ACC112 (cell line): ENCODE data around the gene SH3BP2.

Experiments used
- H2AFZ ChIP-seq: fragments of 200-600 bp; sonication (generic); one replicate; pipeline ENCODE4 v1.6.0; 2017; ENCODE audit warnings: antibody characterized with exemption, low read length; ENCODE audit not compliant: unreplicated experiment
- H3K27ac ChIP-seq: fragments of 200-600 bp; sonication (generic); 2 replicates; pipeline ENCODE4 v1.5.1; 2014; ENCODE audit warnings: low read depth, mild to moderate bottlenecking, antibody characterized with exemption, low read length, moderate library complexity
- H3K27me3 ChIP-seq: fragments of 200-600 bp; sonication (generic); 2 replicates; pipeline ENCODE4 v1.6.1; 2014; ENCODE audit warnings: mild to moderate bottlenecking, antibody characterized with exemption, low read length, moderate library complexity, mixed read lengths; ENCODE audit not compliant: insufficient read depth
- H3K36me3 ChIP-seq: fragments of 200-600 bp; sonication (generic); 2 replicates; pipeline ENCODE4 v1.6.1; 2016; ENCODE audit warnings: mild to moderate bottlenecking, antibody characterized with exemption, low read length, moderate library complexity, mixed read lengths; ENCODE audit not compliant: insufficient read depth
- H3K4me1 ChIP-seq: fragments of 200-600 bp; sonication (generic); one replicate; pipeline ENCODE4 v1.6.1; 2016; ENCODE audit warnings: low read length, mixed read lengths; ENCODE audit not compliant: insufficient read depth, unreplicated experiment, control insufficient read depth
- H3K4me3 ChIP-seq: fragments of 200-600 bp; sonication (generic); 2 replicates; pipeline ENCODE4 v1.5.1; 2014; ENCODE audit warnings: mild to moderate bottlenecking, low read depth, low read length
- H3K79me2 ChIP-seq: fragments of 200-600 bp; sonication (generic); one replicate; pipeline ENCODE4 v1.6.0; 2016; ENCODE audit warnings: low read length; ENCODE audit not compliant: control insufficient read depth, unreplicated experiment, insufficient read depth

SH3BP2 gene

DNA sequence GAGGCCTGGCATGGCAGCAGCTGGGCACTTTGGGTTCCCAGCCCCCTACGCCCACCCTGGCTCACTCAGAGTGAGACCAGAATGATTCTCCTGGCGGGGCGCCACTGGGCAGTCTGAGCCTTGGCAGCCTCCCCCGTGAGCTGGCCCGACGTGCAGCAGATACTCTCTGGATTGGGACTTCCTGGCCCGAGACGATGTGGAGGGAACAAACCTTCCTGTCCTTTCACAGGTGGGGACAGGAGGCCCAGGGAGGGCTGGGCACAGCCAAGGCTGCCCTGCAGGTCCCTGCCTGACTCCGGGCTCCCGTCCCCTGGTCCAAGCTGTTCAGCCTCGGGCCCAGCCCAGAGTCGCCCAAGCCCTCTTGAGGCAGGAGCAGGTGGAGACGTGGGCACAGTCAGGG is 32.9 kb downstream of the SH3BP2 start:
- Histone ChIP-seq H3K27me3 (no peaks in the 10 kb centered on the region), H3K79me2 (no peaks in the 10 kb centered on the region), H3K36me3 (peaks cover 16% of the 10 kb centered on the region; the same call in 1 of the 2 replicates), H3K4me3 (no peak overlapping the region), H3K27ac (no peak overlapping the region), H2AFZ (no peak overlapping the region), H3K4me1 (no peaks in the 10 kb centered on the region)

DNA sequence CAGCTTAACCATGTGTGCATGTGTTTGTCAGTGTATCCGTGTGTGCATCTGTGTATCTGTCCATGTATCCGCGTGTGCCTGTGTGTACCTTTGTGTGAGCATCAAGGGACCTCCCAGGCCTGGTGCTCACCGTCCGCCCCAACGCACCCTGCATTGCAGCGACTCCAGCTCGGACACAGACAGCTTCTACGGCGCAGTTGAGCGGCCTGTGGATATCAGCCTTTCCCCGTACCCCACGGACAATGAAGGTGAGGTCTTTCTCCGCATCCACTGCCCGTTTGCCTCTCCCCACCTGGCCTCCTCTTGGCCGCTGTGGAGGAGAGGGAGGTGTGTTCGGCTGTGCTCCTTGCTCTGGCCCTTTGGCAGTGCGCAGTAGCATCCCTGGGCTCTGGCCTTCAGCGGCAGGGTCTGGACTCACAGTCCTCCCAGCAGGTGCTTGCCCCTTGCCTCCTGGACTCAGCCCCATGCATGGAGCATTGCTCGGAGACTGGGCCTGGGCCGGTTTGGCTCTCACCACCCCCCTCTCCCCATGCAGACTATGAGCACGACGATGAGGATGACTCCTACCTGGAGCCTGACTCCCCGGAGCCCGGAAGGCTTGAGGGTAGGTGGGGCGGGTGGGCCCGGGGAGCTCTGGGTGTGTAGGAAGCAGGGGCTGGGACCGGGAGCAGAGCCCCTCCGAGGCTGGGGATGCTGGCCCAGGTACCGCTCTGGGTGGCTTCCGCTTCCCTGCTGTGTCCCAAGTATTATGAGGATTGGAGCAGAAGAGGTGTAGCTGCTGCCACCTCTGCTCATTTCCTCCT is 34.4 kb downstream of the SH3BP2 start:
- Histone ChIP-seq H3K27ac (no peak overlapping the region), H3K4me3 (no peak overlapping the region), H2AFZ (no peak overlapping the region), H3K79me2 (no peaks in the 10 kb centered on the region), H3K36me3 (peaks cover 16% of the 10 kb centered on the region; the same call in 1 of the 2 replicates), H3K27me3 (no peaks in the 10 kb centered on the region), H3K4me1 (no peaks in the 10 kb centered on the region)

DNA sequence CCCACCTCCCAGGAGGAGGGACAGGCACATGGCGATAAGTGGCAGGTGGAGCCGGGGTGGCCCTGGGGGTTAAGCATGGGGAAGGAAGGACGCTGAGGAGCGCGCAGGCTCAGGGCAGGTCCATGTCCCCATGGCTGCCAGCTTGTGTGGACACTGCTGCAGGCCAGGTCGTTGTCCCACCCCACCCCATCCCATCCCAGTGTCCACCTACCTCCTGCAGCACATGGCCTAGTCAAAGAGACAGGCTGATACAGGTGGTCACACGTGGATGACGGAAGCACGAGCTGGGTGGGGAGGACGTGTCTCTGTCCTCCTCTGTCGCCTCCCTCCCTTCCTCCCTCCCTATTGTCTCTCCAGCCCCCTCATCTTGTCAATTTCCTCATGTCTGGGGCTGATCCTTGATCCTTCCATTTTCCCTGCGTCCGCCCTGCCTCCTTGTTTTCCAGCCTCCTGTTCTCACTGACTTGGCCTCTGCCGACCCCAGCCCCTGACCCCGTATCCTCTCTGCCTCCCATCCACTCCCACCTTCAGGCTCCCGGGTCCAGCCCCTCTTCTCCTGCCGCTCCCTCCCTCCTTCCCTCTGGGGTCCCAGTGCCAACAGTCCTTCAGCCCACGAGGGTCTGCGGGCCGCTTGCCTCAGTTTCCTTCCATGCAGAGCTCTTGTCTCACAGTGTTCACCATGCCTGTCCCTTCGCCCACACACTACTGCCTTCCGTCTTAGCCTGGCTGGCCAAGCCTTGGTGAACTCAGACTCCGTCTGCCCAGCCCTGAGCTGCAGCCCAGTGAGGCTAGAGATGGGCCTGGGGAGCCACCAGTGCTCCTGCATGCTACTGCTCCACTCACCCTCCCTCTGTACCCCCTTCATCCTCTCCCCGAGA is 35.2 kb downstream of the SH3BP2 start:
- no peak overlapping the region for H3K27ac ChIP-seq
- H3K36me3 ChIP-seq = peaks cover 16% of the 10 kb centered on the region; the same call in 1 of the 2 replicates
- no peaks in the 10 kb centered on the region for H3K27me3 ChIP-seq
- H3K79me2 ChIP-seq = no peaks in the 10 kb centered on the region
- no peak overlapping the region for H3K4me3 ChIP-seq
- no peaks in the 10 kb centered on the region for H3K4me1 ChIP-seq
- H2AFZ ChIP-seq = no peak overlapping the region

DNA sequence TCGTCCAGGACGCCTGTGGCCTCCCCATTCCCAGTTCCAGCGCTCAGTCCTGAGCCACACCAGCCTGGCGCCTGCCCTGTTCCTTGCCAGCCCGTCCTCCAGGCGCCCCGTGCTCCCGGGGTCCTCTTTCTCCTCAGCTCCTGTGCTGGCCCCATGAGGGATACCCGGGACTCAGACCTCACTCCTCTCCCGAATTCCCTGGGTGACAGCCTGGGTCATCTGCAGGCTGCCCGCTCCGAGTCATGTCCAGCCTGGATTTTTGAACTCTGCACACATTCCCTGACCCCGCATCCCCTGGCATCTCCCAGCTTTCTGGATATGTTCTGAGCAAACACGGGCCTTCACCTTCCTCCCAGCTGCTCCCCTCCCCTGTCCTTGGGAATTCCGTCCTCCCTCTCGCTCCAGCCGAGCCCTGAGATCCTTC is 35.9 kb downstream of the SH3BP2 start:
- H3K4me1 ChIP-seq = no peaks in the 10 kb centered on the region
- H3K27me3 ChIP-seq = no peaks in the 10 kb centered on the region
- peaks cover 13% of the 10 kb centered on the region; the same call in 1 of the 2 replicates for H3K36me3 ChIP-seq
- H3K27ac ChIP-seq = no peak overlapping the region
- H3K4me3 ChIP-seq = no peak overlapping the region
- no peak overlapping the region for H2AFZ ChIP-seq
- H3K79me2 ChIP-seq = no peaks in the 10 kb centered on the region

DNA sequence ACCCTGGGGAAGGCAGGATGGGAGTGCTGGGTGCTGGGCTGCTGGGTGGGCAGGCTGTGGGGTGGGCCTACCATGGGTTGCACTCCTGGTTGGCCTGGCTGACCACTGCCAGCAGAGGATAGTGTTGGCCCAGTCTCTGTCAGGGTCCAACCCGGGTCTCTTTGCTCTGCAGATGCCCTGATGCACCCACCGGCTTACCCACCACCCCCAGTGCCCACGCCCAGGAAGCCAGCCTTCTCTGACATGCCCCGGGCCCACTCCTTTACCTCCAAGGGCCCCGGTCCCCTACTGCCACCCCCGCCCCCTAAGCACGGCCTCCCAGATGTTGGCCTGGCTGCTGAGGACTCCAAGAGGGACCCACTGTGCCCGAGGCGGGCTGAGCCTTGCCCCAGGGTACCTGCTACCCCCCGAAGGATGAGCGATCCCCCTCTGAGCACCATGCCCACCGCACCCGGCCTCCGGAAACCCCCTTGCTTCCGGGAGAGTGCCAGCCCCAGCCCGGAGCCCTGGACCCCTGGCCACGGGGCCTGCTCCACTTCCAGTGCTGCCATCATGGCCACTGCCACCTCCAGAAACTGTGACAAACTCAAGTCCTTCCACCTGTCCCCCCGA is 36.5 kb downstream of the SH3BP2 start:
- Histone ChIP-seq H2AFZ (no peak overlapping the region), H3K27ac (no peak overlapping the region), H3K36me3 (peaks cover 11% of the 10 kb centered on the region; the same call in 1 of the 2 replicates), H3K27me3 (no peaks in the 10 kb centered on the region), H3K4me1 (no peaks in the 10 kb centered on the region), H3K79me2 (no peaks in the 10 kb centered on the region), H3K4me3 (no peak overlapping the region)

DNA sequence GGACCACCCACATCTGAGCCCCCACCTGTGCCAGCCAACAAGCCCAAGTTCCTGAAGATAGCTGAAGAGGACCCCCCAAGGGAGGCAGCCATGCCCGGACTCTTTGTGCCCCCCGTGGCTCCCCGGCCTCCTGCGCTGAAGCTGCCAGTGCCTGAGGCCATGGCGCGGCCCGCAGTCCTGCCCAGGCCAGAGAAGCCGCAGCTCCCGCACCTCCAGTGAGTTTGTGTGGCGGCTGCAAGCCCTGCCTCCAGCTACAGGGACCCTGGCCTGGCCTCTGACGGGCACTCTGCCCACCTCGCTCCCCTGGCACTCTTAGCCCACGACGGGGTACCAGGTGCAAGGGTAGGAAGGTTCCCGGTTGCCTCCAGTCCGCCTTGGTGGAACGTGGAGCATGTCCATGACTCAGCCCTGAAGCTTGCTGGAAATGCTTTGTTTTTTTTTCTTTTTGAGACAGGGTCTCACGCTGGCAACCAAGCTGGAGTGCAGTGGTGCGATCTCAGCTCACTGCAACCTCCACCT is 37.1 kb downstream of the SH3BP2 start:
- Histone ChIP-seq H3K27ac (no peak overlapping the region), H3K27me3 (no peaks in the 10 kb centered on the region), H3K36me3 (peaks cover 11% of the 10 kb centered on the region; the same call in 1 of the 2 replicates), H3K79me2 (no peaks in the 10 kb centered on the region), H3K4me3 (no peak overlapping the region), H3K4me1 (no peaks in the 10 kb centered on the region), H2AFZ (no peak overlapping the region)

DNA sequence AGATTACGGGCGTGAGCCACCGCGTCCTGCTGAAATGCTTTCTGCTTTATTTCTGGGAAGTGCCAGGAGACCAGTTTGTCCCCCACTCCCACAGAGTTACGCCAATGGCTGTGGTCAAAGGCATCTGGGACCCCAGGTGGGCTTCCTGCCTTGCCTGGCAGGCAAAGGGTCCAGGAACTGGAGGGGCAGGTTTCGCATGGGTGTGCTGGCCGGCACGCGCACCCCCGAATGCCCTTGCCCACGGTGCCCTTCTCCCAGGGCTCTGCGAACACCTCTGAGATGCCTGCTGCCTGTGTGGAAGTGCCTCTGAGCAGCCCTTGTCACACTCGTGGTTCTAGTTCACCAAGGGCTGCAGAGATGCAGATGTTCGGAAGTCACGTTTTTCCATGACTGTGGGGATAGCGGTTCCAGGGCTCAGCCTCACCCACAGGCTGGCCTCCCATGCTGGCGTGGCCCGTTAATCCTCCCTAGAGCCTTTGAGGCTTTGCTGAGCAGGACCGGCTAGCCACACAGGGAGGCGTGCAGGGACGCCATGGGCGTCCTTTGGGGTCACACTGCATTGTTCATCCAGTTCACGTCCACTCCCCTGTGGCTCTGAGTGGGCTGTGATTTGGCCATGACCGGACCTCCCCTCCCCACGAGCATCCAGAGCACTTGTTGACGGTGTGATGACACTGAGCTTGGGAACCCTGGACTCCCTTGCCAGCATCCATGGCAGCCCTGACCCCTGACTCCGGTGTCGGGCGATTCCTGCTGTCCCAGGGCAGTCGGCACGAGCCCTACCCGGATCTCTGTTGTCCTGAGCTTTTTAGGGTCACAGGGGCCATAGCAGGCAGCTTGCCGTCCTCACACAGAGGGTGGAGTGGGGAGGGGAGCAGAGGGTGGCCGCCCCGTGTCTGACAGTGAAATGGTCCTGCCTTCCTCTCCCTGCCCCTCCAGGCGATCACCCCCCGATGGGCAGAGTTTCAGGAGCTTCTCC is 38.0 kb downstream of the SH3BP2 start:
- Histone ChIP-seq H3K27ac (no peak overlapping the region), H3K79me2 (no peaks in the 10 kb centered on the region), H3K27me3 (no peaks in the 10 kb centered on the region), H3K4me1 (no peaks in the 10 kb centered on the region), H3K36me3 (peaks cover 1% of the 10 kb centered on the region; the same call in 1 of the 2 replicates), H2AFZ (no peak overlapping the region), H3K4me3 (no peak overlapping the region)

DNA sequence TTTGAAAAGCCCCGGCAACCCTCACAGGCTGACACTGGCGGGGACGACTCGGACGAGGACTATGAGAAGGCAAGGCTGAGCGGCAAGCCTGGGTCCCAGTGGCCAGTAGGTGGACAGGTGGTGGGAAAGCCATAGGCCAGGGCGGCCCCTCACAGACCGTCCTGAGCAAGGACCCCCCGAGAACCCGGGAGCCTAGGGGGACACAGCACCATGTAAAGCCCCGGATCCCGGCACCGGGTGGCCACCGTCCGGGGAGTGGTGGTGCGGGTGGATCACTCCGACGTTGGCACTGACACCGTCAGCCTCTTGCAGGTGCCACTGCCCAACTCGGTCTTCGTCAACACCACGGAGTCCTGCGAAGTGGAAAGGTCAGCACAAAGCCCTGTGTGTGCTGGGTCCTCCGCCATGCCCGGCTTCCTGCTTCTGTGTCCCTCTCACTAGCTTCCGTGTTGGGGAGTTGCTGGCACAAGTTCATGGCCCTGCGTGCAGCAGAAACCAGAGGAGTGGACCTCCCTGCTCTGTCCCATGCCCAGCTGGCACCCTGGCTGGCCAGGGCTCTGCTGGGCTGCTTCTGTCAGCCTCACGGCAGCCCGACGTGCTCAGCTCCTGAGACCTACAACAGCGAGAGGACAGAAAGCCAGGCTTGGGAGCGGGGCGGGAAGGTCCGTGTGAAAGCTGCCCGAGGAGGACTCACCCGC is 38.9 kb downstream of the SH3BP2 start:
- Histone ChIP-seq H3K79me2 (no peaks in the 10 kb centered on the region), H3K4me1 (no peaks in the 10 kb centered on the region), H3K27me3 (no peaks in the 10 kb centered on the region), H3K4me3 (no peak overlapping the region), H2AFZ (no peak overlapping the region), H3K27ac (no peak overlapping the region), H3K36me3 (no peaks in the 10 kb centered on the region)

DNA sequence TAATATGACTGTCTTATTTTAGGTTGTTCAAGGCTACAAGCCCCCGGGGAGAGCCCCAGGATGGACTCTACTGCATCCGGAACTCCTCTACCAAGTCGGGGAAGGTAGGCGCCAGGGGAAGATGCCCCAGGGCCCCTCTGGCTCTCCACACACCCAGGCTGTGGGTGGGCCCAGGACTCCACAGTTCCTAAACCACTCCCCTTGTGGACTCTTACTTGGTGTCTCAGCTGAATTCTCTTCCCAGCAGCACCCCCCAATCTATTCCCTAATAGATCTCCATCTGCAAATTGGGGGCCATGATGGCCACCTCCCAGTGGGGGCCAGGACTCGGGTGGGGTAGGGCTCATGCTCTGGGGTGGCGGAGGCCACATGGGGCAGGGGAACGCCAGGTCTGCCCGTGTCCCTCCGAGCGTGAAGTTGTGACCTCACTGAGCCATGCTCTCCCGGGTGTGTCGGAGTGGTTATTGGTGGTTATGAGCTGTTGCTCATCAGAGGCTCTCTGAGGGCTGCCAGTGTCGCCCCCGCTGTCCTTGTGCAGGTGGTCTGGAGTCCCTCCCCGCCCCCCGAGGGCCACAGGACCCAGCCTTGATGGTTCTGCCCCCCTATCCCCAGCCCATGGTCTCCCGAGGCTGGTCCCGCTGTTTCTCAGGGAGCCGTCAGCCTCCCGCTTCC is 39.6 kb downstream of the SH3BP2 start:
- Histone ChIP-seq H3K27ac (no peak overlapping the region), H3K4me3 (no peak overlapping the region), H3K79me2 (no peaks in the 10 kb centered on the region), H3K36me3 (no peaks in the 10 kb centered on the region), H2AFZ (no peak overlapping the region), H3K27me3 (no peaks in the 10 kb centered on the region), H3K4me1 (no peaks in the 10 kb centered on the region)
